ENCODE measurements around the gene EZH1. TPM values are rescaled to one million over a fixed set of nuclear protein-coding genes. Genes with fewer than 3 reads are reported as not detected.

The EZH1 gene
- 8.5 TPM for polyA plus RNA-seq (2013, experiment 1 of 2)
- 11.8 TPM for polyA plus RNA-seq (2013, experiment 2 of 2)

- H3K4me3 ChIP-seq (ENCODE audit: low read length): peak within 1 kb of the TSS; percentile 69
- peaks cover 32% of the 10 kb centered on the region for H3K4me1 ChIP-seq (ENCODE audit: insufficient read depth, low read length)
- WGBS: 8% methylated on average over 50 of the region's 50 CpGs
- H3K27ac ChIP-seq (ENCODE audit: low read depth, low read length): peak within 1 kb of the TSS; percentile 84; the same call in 1 of the 2 replicates
- peak within 1 kb of the TSS; percentile 75 for H3K9ac ChIP-seq (ENCODE audit: low read depth, low read length)
- peaks cover 3% of the 10 kb centered on the region; the same call in 1 of the 2 replicates for H3K9me3 ChIP-seq (ENCODE audit: insufficient read depth, low read depth, low read length)
- no peaks in the 10 kb centered on the region for H3K36me3 ChIP-seq (ENCODE audit: insufficient read depth, low read length)
- H3K27me3 ChIP-seq (ENCODE audit: insufficient read depth, low read length): peaks cover 17% of the 10 kb centered on the region
Observed at GRCh38 chr17:42744806-42745617, at the start of gene EZH1. Gene EZH1, minus strand, starts transcription at chr17:42745040. Its CDS starts 16,099 bp downstream, at chr17:42728941.

GRCh38 chr17:42792545-42792944 lies 47.7 kb upstream of the EZH1 start:
- 0 out of 2 replicates have a peak, but pooled peaks cover 2% of the 10 kb centered on the region for H3K27me3 ChIP-seq (ENCODE audit: insufficient read depth, low read length)
- peaks cover 15% of the 10 kb centered on the region; the same call in 1 of the 2 replicates for H3K36me3 ChIP-seq (ENCODE audit: insufficient read depth, low read length)
- no peak overlapping the region for H3K4me3 ChIP-seq (ENCODE audit: low read length)
- no peaks in the 10 kb centered on the region for H3K9me3 ChIP-seq (ENCODE audit: insufficient read depth, low read depth, low read length)
- no peak overlapping the region for H3K27ac ChIP-seq (ENCODE audit: low read depth, low read length)
- 89% methylated on average over 5 of the region's 5 CpGs for WGBS
- no peak overlapping the region for H3K9ac ChIP-seq (ENCODE audit: low read depth, low read length)
- no peaks in the 10 kb centered on the region for H3K4me1 ChIP-seq (ENCODE audit: insufficient read depth, low read length)

- H3K4me3 ChIP-seq (ENCODE audit: low read length): no peak overlapping the region
- no peaks in the 10 kb centered on the region for H3K9me3 ChIP-seq (ENCODE audit: insufficient read depth, low read depth, low read length)
- H3K36me3 ChIP-seq (ENCODE audit: insufficient read depth, low read length): peaks cover 13% of the 10 kb centered on the region; the same call in 1 of the 2 replicates
- H3K27me3 ChIP-seq (ENCODE audit: insufficient read depth, low read length): 0 out of 2 replicates have a peak, but pooled peaks cover 2% of the 10 kb centered on the region
- H3K9ac ChIP-seq (ENCODE audit: low read depth, low read length): no peak overlapping the region
- 83% methylated on average over 2 of the region's 2 CpGs for WGBS
- H3K4me1 ChIP-seq (ENCODE audit: insufficient read depth, low read length): no peaks in the 10 kb centered on the region
- H3K27ac ChIP-seq (ENCODE audit: low read depth, low read length): no peak overlapping the region
Observed at GRCh38 chr17:42791948-42792347, 47.1 kb upstream of the EZH1 start.

- peaks cover 13% of the 10 kb centered on the region; the same call in 1 of the 2 replicates for H3K4me1 ChIP-seq (ENCODE audit: insufficient read depth, low read length)
- WGBS: 95% methylated on average over 11 of the region's 11 CpGs
- peaks cover 12% of the 10 kb centered on the region for H3K27me3 ChIP-seq (ENCODE audit: insufficient read depth, low read length)
- no peaks in the 10 kb centered on the region for H3K9me3 ChIP-seq (ENCODE audit: insufficient read depth, low read depth, low read length)
- no peak overlapping the region for H3K9ac ChIP-seq (ENCODE audit: low read depth, low read length)
- H3K36me3 ChIP-seq (ENCODE audit: insufficient read depth, low read length): no peaks in the 10 kb centered on the region
- H3K4me3 ChIP-seq (ENCODE audit: low read length): no peak overlapping the region
- no peak overlapping the region for H3K27ac ChIP-seq (ENCODE audit: low read depth, low read length)
Observed at GRCh38 chr17:42787266-42787665, 42.4 kb upstream of the EZH1 start.

GRCh38 chr17:42784811-42785592 lies 40.2 kb upstream of the EZH1 start:
- no peak overlapping the region for H3K27ac ChIP-seq (ENCODE audit: low read depth, low read length)
- no peak overlapping the region for H3K9ac ChIP-seq (ENCODE audit: low read depth, low read length)
- H3K4me1 ChIP-seq (ENCODE audit: insufficient read depth, low read length): peaks cover 13% of the 10 kb centered on the region; the same call in 1 of the 2 replicates
- 94% methylated on average over 52 of the region's 52 CpGs for WGBS
- H3K9me3 ChIP-seq (ENCODE audit: insufficient read depth, low read depth, low read length): no peaks in the 10 kb centered on the region
- H3K27me3 ChIP-seq (ENCODE audit: insufficient read depth, low read length): peaks cover 30% of the 10 kb centered on the region
- H3K36me3 ChIP-seq (ENCODE audit: insufficient read depth, low read length): no peaks in the 10 kb centered on the region
- no peak overlapping the region for H3K4me3 ChIP-seq (ENCODE audit: low read length)

GRCh38 chr17:42784409-42784808 lies 39.6 kb upstream of the EZH1 start:
- H3K9me3 ChIP-seq (ENCODE audit: insufficient read depth, low read depth, low read length): no peaks in the 10 kb centered on the region
- no peak overlapping the region for H3K27ac ChIP-seq (ENCODE audit: low read depth, low read length)
- H3K4me3 ChIP-seq (ENCODE audit: low read length): no peak overlapping the region
- 95% methylated on average over 23 of the region's 25 CpGs for WGBS
- peaks cover 13% of the 10 kb centered on the region; the same call in 1 of the 2 replicates for H3K4me1 ChIP-seq (ENCODE audit: insufficient read depth, low read length)
- H3K9ac ChIP-seq (ENCODE audit: low read depth, low read length): no peak overlapping the region
- peaks cover 2% of the 10 kb centered on the region for H3K36me3 ChIP-seq (ENCODE audit: insufficient read depth, low read length)
- peaks cover 30% of the 10 kb centered on the region for H3K27me3 ChIP-seq (ENCODE audit: insufficient read depth, low read length)

- Histone ChIP-seq H3K27me3 (ENCODE audit: insufficient read depth, low read length) (peaks cover 30% of the 10 kb centered on the region), H3K27ac (ENCODE audit: low read depth, low read length) (no peak overlapping the region), H3K9me3 (ENCODE audit: insufficient read depth, low read depth, low read length) (no peaks in the 10 kb centered on the region), H3K36me3 (ENCODE audit: insufficient read depth, low read length) (peaks cover 9% of the 10 kb centered on the region), H3K9ac (ENCODE audit: low read depth, low read length) (no peak overlapping the region), H3K4me1 (ENCODE audit: insufficient read depth, low read length) (peaks cover 13% of the 10 kb centered on the region; the same call in 1 of the 2 replicates), H3K4me3 (ENCODE audit: low read length) (no peak overlapping the region)
- 78% methylated on average over 22 of the region's 22 CpGs for WGBS
Observed at GRCh38 chr17:42783791-42784138, 38.9 kb upstream of the EZH1 start.

GRCh38 chr17:42783062-42783790 lies 38.4 kb upstream of the EZH1 start:
- Histone ChIP-seq H3K27ac (ENCODE audit: low read depth, low read length) (no peak overlapping the region), H3K4me1 (ENCODE audit: insufficient read depth, low read length) (peaks cover 13% of the 10 kb centered on the region; the same call in 1 of the 2 replicates), H3K9me3 (ENCODE audit: insufficient read depth, low read depth, low read length) (no peaks in the 10 kb centered on the region), H3K4me3 (ENCODE audit: low read length) (no peak overlapping the region), H3K36me3 (ENCODE audit: insufficient read depth, low read length) (peaks cover 14% of the 10 kb centered on the region), H3K27me3 (ENCODE audit: insufficient read depth, low read length) (peaks cover 30% of the 10 kb centered on the region), H3K9ac (ENCODE audit: low read depth, low read length) (no peak overlapping the region)
- 48% methylated on average over 9 of the region's 9 CpGs for WGBS

GRCh38 chr17:42782166-42783061 lies 37.6 kb upstream of the EZH1 start:
- Histone ChIP-seq H3K9ac (ENCODE audit: low read depth, low read length) (no peak overlapping the region), H3K27ac (ENCODE audit: low read depth, low read length) (no peak overlapping the region)

GRCh38 chr17:42781639-42782165 lies 36.9 kb upstream of the EZH1 start:
- Histone ChIP-seq H3K27ac (ENCODE audit: low read depth, low read length) (no peak overlapping the region), H3K36me3 (ENCODE audit: insufficient read depth, low read length) (peaks cover 25% of the 10 kb centered on the region), H3K4me3 (ENCODE audit: low read length) (peak overlapping the region; percentile 72), H3K9me3 (ENCODE audit: insufficient read depth, low read depth, low read length) (no peaks in the 10 kb centered on the region), H3K27me3 (ENCODE audit: insufficient read depth, low read length) (peaks cover 28% of the 10 kb centered on the region), H3K4me1 (ENCODE audit: insufficient read depth, low read length) (peaks cover 13% of the 10 kb centered on the region; the same call in 1 of the 2 replicates), H3K9ac (ENCODE audit: low read depth, low read length) (no peak overlapping the region)
- 79% methylated on average over 10 of the region's 10 CpGs for WGBS

More at GRCh38 chr17:42782166-42783061, 37.6 kb upstream of the EZH1 start:
- WGBS: 77% methylated on average over 28 of the region's 29 CpGs
- Histone ChIP-seq H3K27me3 (ENCODE audit: insufficient read depth, low read length) (peaks cover 28% of the 10 kb centered on the region), H3K4me1 (ENCODE audit: insufficient read depth, low read length) (peaks cover 13% of the 10 kb centered on the region; the same call in 1 of the 2 replicates), H3K36me3 (ENCODE audit: insufficient read depth, low read length) (peaks cover 20% of the 10 kb centered on the region), H3K4me3 (ENCODE audit: low read length) (no peak overlapping the region), H3K9me3 (ENCODE audit: insufficient read depth, low read depth, low read length) (no peaks in the 10 kb centered on the region)

Measured in HUES64 (cell line).